ENCODE data around the gene GNG8.

The GNG8 gene

DNA sequence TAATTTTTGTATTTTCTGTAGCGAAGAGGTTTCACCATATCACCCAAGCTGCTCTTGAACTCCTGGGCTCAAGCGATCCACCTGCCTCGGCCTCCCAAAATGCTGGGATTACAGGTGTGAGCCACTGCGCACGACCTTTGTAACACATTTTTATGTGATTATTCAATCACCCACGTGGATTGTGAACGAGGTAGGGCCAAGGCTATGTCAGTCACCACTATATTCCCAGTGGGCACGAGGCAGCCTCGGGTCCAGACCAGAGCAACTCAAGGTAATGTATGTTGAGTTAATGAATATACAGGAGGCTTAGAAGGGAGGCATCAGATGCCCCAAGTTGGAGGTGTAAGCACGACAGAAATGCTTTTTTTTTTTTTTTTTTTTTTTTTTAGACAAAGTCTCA is 20.0 kb downstream of the GNG8 start:
- ChIA-PET POLR2A (ENCODE audit: low non-redundant PET) (no interaction called here), CTCF (interaction anchor here (0.6 to 3.0 kb wide), 6 partner anchors 27 to 224 kb away, joined by 3 to 45 read pairs (median 4); partner anchors contain the start of gene DACT3)
- TF ChIP-seq, protein P1, sequence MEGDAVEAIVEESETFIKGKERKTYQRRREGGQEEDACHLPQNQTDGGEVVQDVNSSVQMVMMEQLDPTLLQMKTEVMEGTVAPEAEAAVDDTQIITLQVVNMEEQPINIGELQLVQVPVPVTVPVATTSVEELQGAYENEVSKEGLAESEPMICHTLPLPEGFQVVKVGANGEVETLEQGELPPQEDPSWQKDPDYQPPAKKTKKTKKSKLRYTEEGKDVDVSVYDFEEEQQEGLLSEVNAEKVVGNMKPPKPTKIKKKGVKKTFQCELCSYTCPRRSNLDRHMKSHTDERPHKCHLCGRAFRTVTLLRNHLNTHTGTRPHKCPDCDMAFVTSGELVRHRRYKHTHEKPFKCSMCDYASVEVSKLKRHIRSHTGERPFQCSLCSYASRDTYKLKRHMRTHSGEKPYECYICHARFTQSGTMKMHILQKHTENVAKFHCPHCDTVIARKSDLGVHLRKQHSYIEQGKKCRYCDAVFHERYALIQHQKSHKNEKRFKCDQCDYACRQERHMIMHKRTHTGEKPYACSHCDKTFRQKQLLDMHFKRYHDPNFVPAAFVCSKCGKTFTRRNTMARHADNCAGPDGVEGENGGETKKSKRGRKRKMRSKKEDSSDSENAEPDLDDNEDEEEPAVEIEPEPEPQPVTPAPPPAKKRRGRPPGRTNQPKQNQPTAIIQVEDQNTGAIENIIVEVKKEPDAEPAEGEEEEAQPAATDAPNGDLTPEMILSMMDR (conservative IDR thresholded peaks at IDR 0.05; ENCODE audit: low read depth) = no peak
- no peak overlapping the region for H3K27ac ChIP-seq
- DNase-seq (ENCODE audit: low spot score) = no peak

DNA sequence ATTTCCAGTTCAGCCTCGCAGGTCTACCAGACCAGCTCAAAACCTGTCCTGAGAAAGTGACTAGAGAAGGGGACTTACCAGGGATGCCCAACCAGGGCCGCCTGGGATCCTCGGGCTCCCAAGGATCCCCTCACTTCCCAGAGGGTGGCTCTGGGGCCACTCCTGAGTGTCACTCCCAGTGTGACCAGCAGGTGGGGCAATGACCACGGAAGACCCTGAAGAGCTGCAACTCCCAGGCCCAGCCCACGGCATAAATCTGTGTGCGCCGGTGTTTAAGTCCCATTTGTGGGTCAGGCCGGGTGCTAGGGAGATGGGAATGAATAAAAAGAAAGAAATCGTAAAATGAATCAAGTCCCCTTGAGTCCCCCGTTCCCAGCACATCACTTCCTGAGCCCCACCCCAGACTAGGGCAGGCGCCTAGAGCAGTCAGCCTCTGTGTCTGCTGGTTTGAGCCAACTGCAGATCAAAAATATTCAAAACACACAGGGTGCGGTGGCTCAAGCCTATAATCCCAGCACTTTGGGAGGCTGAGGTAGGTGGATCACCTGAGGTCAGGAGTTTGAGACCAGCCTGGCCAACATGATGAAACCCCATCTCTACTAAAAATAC is 21.8 kb downstream of the GNG8 start:
- ChIA-PET CTCF (interaction anchor here (0.5 to 1.3 kb wide), 21 partner anchors 8 to 254 kb away, joined by 3 to 8 read pairs (median 3); partner anchors contain the start of genes DACT3 and PTGIR), POLR2A (ENCODE audit: low non-redundant PET) (no interaction called here)
- TF ChIP-seq, protein P1 (conservative IDR thresholded peaks at IDR 0.05; ENCODE audit: low read depth) = peak; percentile 90
- DNase-seq (ENCODE audit: low spot score) = peak; percentile 82
- no peak overlapping the region for H3K27ac ChIP-seq

DNA sequence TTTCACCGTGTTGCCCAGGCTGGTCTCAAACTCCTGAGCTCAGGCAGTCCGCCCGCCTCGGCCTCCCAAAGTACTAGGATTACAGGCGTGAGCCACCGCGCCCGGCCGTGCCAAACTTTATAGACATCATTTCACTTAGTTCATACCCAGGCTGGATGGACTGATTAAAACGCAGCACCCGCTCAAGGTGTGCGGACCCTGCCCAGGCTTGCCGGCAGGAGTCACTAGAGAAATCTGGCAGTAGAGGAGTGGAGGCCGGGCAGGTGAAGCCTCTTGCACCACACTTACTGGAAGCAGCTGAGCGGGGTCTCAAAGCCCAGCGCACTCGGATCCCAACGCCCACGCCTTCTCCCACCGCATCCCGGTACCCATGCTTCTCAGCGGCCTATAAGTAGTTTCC is 22.5 kb downstream of the GNG8 start:
- no peak for DNase-seq (ENCODE audit: low spot score)
- ChIA-PET POLR2A (ENCODE audit: low non-redundant PET) (no interaction called here), CTCF (interaction anchor here (0.6 to 2.5 kb wide), 10 partner anchors 9 to 254 kb away, joined by 3 to 15 read pairs (median 4); partner anchors contain the start of genes DACT3 and PTGIR)
- H3K27ac ChIP-seq = no peak overlapping the region
- TF ChIP-seq, protein P1 (conservative IDR thresholded peaks at IDR 0.05; ENCODE audit: low read depth) = no peak

DNA sequence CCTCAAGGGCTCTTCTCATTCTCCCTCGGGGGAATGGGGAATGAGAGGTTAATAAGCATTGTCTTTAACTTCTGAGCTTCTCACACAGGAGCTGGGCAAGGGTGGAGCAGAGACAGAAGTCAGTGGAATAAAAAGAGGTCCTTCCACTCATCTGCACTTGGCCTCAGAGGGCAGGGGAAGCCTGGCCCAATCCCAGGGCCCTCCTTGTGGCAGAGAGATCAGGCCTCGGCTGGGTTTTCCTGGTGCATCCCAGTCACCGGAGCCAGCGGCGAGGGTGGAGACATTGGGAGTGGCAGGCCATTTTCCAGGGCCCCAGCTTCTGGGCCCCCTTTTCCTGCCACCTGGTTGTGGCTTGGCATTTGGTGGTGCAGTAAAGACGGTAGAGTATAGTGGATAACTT is 24.2 kb downstream of the GNG8 start:
- peak overlapping the region; percentile 17; the same call in 1 of the 2 replicates for H3K27ac ChIP-seq
- TF ChIP-seq, protein P1 (conservative IDR thresholded peaks at IDR 0.05; ENCODE audit: low read depth) = no peak
- POLR2A ChIA-PET (ENCODE audit: low non-redundant PET) = no interaction called here
- DNase-seq (ENCODE audit: low spot score) = no peak
- CTCF ChIA-PET = interaction anchor here (1.5 to 2.5 kb wide), 2 partner anchors 20 to 50 kb away, joined by 4 to 15 read pairs; partner anchors contain the start of gene DACT3

DNA sequence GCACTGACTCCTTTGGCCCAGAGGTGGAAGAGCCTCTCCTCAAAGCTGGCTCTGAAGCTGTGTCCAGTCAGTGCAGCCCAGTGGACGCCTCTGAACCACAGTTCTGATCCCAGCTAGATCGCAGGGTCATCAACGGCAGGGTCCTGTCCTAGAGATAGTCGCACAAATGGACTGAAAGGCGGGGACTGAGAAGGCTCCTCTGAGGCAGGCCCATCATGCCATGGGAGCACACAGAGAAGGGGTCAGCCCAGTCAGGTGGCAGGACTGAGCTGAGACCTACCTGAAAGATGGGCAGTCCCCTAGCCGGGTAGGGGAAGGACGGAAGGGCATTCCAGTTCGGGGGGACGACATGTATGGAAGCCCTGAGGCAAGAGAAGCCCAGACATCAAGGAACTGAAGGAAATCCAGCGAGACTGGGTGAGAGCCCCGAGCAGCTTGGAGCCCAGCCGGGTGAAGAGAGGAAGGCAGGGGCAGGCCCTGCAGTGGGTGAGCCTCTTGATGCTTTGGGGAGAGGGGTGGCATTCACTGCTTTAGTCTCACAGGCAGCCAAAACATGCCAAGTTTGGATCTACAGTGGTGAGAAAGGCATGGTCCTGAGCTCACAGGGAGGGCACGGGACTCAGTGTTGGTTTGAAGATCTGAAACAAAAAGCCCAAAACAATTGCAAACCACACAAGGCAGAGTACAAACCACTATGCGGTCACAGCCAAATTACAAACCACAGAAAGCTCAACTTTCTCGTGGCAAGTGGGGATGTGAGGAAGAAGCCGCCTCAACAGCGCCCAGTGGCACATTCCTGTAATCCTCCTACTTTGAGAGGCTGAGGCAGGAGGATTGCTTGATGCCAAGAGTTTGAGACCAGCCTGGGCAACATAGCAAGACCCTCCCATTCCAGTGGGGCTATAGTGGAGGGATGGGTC is 24.9 kb downstream of the GNG8 start:
- POLR2A ChIA-PET (ENCODE audit: low non-redundant PET) = no interaction called here
- peak overlapping the region; percentile 17 for H3K27ac ChIP-seq
- DNase-seq (ENCODE audit: low spot score) = no peak
- TF ChIP-seq, protein P1 (conservative IDR thresholded peaks at IDR 0.05; ENCODE audit: low read depth) = no peak
- CTCF ChIA-PET = interaction anchor here (0.5 to 2.5 kb wide), 6 partner anchors 20 to 1490 kb away, joined by 3 to 15 read pairs (median 4); partner anchors contain the start of gene DACT3

DNA sequence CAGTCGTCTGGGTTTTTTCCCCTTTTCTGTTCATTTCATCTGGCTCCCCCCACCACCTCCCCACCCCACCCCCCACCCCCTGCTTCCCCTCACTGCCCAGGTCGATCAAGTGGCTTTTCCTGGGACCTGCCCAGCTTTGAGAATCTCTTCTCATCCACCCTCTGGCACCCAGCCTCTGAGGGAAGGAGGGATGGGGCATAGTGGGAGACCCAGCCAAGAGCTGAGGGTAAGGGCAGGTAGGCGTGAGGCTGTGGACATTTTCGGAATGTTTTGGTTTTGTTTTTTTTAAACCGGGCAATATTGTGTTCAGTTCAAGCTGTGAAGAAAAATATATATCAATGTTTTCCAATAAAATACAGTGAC is 25.6 kb downstream of the GNG8 start:
- ChIA-PET CTCF (interaction anchor here (0.6 to 1.5 kb wide), 5 partner anchors 21 to 1490 kb away, joined by 3 to 5 read pairs (median 4); no protein-coding TSS in a partner anchor), POLR2A (ENCODE audit: low non-redundant PET) (no interaction called here)
- H3K27ac ChIP-seq = peak overlapping the region; percentile 17
- TF ChIP-seq, protein P1 (conservative IDR thresholded peaks at IDR 0.05; ENCODE audit: low read depth) = no peak
- DNase-seq (ENCODE audit: low spot score) = no peak

All from RWPE1 (cell line).